Adipose tissue (tissue), 3 donors: ENCODE data around the gene HOXA3. TPM values are rescaled to one million over a fixed set of nuclear protein-coding genes. Genes with fewer than 3 reads are reported as not detected.

ENCODE experiments used
- H3K27ac ChIP-seq: one replicate; pipeline ENCODE4 v1.5.1; 2013; ENCODE audit warnings: low read depth, low read length
- WGBS, 3 donors: extraction: QIAGEN DNeasy Blood & Tissue Kit; methylation state at CpG; one replicate each; pipeline ENCODE4 v1.1.7; 2013; 5-methylcytosine and 5-hydroxymethylcytosine counted together
- polyA plus RNA-seq, 3 donors: library from polyadenylated mRNA; stranded (reverse); fragments of 200-250 nt; gene quantifications; one replicate each; pipeline ENCODE4 v1.2.3, GENCODE V29; 2013
- donor health status: healthy with polysubstance abuse.
- donor health status: Bipolar disorder and iron deficiency.
- donor health status: healthy.

The HOXA3 gene
- polyA plus RNA-seq, 3 donors = 0.86 to 7.4 (median 4.6) TPM

DNA sequence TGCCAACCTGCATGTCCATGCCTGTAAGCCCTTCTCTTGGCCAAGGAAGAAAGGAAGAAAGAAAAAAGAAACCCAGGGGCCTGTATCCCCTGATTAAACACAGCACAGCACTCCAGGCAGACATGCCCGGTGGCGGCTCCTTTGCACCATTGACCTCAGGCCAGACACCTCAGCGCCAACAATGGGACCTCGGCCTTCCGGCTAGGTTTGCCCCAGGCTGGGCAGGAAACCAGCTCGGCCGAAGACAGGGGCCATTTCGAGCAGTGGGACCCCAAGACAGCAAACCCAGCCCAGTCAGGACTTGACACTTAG lies 18.9 kb upstream of the HOXA3 start:
- no peak overlapping the region for H3K27ac ChIP-seq
- WGBS, 3 donors = 13 to 28% (median 16%) methylated on average over 8 of the region's 8 CpGs

DNA sequence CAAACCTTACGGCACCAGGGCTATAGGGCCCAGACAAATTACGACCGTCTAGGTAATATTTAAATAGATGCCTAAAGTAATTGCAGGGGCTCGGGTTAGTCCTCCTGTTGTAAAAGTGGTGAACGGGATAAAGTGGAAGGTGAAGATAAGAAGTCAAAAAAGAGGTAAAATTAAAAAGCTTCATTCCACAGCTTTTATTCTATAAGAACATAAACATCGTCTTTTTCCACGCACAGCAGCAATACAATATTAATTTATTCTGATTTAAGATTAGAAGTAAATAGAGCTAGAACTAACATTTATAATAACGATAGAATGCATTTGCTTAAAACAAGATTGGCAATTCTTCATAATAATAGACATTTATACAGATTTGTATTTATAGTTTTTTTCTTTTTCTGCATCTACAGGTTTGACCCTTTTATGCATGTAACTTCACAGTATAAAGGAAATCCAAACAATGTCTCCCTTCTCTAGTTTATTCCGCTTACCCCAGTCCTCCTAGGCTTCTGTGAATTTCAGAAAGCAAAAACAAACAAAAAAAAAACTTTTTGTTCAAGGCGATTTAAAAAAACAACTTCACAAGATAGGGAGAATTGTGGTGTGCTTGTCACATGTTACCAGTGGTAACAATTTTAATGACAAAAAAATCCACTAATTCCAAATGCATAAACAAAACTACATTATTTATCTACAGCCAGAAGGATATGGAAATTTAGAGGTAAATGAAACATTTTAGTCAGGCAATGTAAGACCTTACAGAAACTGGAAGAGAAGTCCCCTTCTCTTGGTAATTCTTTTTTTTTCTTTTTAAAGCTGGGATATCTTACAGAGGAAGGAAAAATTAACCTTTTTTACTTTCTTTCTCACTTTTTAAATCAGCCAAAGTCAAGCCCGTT lies 18.3 kb upstream of the HOXA3 start:
- H3K27ac ChIP-seq = no peak overlapping the region
- 21 to 35% (median 31%) methylated on average over 11 of the region's 11 CpGs for WGBS, 3 donors

DNA sequence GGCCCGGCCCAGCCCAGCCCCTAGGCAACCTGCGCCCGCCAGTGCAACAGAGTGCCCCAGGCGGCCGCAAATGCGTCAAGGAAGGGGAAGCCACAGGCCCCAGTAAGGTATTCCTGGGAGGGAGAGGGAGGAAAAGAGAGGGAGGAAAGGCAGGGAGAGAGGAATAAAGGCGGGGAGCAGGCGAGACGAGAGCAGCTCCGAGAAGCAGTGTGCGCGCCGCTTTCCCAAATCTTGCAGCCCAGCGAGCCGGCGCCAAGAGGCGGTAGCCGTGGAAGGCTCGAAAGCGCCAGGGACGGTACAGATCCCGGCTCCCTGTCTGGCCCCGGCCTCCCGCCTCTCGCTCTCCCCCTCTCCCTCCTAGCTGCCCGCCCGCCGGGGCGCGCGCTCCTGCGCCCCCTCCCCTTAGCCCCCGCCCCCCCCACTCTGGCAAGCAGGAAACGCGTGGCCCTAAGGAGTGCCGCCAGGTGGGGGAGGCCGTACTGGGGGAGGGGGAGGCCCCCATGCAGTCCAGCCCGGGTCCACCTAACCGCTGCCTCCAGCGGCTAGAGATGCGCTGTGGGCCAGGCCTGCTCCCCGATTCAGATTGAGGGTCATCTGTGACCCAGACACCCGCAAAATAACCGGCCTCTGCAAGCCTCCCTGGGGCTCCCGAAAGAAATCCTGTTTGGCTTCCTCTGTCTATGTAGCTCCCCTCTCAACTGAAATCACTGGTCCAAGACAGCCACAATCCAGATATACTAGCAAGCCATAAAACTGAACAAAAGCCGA lies 17.5 kb upstream of the HOXA3 start:
- no peak overlapping the region for H3K27ac ChIP-seq
- 7 to 18% (median 8%) methylated on average over 26 to 44 of the region's 46 CpGs for WGBS, 3 donors

DNA sequence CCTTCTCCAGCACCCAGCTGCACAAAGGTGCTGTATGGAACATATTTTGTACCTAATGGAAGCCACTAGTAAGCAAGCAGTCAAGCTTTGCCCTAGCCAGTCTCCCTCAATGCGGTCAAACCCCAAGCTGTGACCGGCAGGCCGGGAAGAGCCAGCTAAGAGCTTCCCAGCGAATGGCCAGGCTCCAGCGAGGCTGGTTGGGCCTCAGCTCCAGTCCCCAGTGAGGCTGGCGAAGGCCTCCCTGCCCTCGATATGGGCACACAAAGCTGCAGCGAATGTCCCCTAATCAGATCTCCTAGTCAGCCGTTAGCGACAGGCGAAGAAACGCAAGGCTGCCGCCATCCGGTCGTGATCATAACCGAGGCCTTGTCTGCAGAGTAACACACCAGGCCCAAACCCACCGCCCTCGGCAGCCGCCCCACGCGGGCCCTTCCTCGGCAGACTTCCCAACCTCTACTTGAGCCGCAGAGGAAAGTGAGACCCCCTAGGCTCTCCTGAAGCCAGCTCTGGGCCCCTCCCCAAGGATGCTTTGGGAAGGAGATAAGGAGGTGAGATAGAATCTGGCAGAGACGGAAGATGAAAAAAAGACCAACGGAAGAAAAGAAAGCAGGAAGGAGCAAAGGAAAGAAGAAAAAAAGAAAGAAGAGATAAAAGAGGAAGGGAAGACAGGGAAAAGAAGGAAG lies 16.0 kb upstream of the HOXA3 start:
- no peak overlapping the region for H3K27ac ChIP-seq
- 17 to 30% (median 26%) methylated on average over 25 of the region's 25 CpGs for WGBS, 3 donors

DNA sequence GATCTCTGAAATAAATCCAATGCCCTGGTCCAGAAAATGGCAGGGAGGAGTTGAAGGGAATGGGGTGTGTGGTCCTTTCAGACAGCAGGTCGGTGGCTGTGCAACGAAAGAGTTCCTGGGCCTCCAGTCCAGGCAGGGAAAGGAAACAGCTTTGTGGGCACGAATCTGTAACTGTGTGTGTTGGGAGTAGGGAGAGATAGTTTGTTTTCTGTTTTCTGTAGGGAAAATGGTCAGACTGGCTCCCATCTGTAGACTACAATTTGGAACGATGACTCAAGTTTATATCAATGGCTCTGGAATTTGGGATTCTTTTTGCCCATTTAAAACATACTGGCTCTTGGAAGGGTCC lies 15.5 kb upstream of the HOXA3 start:
- 26 to 39% (median 35%) methylated on average over 4 of the region's 4 CpGs for WGBS, 3 donors
- no peak overlapping the region for H3K27ac ChIP-seq

DNA sequence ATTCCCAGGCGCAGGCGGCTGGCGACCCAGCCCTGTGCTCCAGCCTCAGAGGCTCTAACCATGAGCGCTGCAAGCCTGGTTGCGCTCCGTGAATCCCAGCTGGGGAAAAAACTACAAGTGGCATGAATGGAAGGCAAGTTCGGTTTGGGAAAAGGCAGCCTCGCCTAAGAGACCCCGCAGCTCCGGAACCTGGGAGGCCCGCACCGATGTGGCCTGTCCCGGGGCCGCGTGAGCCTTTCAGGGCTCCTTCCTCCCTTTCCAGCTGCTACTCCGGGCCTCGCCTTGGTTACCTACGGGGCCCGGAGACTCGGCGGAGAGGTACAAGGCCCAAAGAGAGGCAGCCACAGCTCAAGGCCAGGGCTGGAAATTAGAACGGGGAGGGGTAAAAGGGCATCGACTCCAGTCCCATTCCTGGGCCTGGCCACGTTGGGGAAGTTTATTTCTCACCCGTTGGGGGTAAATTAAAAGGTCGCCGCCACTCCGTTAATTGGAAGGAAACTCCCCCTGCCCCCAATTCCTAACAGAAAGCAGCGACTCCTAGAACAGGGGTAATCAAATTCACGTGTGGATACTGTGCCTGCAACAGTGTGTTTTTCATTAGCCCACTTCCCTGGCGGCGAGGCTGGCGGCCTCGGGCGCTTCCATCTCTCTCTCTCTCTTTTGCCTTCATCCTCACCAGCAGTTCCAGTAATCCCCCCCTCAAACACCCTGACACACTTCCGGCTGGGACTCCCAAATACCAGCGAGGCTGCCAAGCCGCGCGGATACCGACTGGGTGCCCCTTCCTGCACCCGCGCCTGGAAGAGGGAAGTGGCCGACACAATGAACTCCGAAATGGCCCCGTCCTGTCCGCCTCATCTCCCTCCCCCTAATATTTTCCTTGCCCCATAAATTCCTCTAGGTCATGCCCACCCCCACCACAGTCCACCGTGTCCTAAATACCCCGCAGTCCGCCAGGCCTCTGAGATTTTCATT lies 14.4 kb upstream of the HOXA3 start:
- WGBS, 3 donors = 13 to 31% (median 19%) methylated on average over 50 of the region's 50 CpGs
- no peak overlapping the region for H3K27ac ChIP-seq

DNA sequence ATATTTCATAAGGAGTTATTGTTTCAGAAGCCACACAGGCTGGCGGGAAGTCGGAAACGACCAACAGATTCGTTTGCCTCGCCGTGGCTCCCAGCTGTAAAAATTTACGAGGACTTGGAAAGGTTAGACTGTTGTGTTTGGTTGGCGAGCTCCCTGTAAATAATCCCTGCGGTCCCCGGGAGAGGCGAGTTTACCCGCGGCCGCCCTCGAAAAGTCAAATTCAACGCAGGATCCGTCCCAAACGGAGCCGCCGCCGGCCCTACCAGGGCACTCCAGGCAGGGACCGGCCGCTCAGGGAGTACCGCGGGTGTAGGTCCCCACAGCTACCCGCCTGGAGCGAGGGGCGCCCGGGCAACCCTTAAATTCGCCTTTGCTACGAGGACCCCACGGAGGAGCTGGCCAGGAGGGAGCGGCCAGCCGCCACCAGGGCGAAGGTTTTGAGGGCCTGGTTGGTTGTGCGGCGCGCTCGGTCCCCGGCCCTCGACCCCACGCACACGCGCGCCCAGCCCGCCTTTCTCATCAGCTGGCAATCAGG lies 13.7 kb upstream of the HOXA3 start:
- no peak overlapping the region for H3K27ac ChIP-seq
- WGBS, 3 donors = 5 to 12% (median 11%) methylated on average over 42 to 46 of the region's 46 CpGs

DNA sequence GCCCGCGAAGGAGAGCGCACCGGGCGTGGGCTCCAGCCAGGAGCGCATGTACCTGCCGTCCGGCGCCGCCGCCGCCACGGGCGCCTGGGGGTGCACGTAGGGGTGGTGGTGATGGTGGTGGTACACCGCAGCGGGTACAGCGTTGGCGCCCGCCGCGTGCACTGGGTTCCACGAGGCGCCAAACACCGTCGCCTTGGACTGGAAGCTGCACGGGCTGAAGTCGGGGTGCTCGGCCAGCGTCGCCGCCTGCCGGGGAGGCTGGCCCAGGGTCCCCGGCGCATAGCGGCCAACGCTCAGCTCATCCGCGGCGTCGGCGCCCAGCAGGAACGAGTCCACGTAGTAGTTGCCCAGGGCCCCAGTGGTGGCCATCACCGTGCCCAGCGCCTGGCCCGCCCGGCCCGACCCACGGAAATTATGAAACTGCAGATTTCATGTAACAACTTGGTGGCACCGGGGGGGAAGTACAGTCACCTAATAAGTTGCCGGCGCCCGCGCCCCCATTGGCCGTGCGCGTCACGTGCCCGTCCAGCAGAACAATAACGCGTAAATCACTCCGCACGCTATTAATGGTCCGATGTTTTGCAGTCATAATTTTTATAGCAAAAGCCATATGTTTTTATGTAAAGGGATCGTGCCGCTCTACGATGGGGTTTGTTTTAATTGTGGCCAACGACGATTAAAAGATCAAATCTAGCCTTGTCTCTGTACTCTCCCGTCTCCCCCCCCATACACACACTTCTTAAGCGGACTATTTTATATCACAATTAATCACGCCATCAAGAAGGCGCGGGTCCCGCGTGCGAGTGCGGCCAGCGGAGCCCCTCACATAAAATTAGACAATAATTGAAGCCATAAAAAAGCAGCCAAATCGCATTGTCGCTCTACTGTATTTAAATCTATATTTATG lies 13.0 kb upstream of the HOXA3 start, which contains the start of gene HOXA9:
Gene HOXA9, minus strand, starts transcription at position 449 of the 907 bp plus-strand sequence. Its CDS starts 80 bp downstream, at position 369.
- WGBS, 3 donors = 2 to 5% (median 5%) methylated on average over 75 to 82 of the region's 82 CpGs

DNA sequence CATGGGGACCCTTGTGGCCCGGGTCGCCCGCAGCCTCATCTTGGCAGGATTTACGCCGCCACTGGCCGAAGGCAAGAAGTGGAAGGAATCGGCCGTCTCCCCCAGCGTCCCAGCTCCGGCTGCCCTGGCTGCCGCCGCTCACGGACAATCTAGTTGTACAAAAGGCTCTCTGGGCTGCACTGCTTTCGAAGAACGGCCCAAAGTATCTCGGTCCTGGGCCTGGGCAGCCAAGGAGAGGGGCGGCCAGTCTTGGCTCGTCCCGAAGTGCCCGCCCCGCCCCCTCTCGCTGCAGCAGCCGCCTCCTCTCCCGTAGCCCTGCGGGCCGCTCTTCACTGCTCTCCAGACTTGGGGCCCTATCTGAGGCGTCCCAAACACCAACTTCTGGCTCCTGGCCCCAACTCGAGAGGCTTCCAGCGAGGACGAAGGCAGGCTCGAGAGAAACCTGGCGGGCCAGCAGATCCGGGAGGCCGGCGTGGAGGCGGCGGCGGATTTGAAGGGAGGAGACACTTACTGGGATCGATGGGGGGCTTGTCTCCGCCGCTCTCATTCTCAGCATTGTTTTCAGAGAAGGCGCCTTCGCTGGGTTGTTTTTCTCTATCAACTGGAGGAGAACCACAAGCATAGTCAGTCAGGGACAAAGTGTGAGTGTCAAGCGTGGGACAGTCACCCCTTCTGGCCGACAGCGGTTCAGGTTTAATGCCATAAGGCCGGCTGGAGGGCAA lies 12.1 kb upstream of the HOXA3 start:
- WGBS, 3 donors = 5 to 11% (median 10%) methylated on average over 46 to 47 of the region's 47 CpGs
- no peak overlapping the region for H3K27ac ChIP-seq

More for the DNA sequence above, 13.0 kb upstream of the HOXA3 start, which contains the start of gene HOXA9:
- H3K27ac ChIP-seq = no peak within 1 kb of the TSS

DNA sequence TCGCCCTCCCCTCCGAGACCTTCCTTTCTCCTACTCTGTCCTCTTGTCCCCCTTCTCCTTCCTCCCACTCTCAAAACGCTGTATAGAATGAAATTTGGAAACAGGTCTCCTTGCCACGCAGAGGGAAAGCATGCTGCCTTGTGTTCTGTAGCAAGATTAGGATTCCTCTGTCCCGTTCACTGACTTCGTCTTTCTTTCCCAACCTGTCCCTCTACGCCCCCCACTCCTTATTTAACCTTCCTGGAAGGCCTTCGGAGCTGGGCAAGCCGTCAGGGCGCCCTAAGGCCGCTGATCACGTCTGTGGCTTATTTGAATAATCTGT lies 11.6 kb upstream of the HOXA3 start:
- H3K27ac ChIP-seq = no peak overlapping the region
- 20 to 39% (median 25%) methylated on average over 12 of the region's 12 CpGs for WGBS, 3 donors

DNA sequence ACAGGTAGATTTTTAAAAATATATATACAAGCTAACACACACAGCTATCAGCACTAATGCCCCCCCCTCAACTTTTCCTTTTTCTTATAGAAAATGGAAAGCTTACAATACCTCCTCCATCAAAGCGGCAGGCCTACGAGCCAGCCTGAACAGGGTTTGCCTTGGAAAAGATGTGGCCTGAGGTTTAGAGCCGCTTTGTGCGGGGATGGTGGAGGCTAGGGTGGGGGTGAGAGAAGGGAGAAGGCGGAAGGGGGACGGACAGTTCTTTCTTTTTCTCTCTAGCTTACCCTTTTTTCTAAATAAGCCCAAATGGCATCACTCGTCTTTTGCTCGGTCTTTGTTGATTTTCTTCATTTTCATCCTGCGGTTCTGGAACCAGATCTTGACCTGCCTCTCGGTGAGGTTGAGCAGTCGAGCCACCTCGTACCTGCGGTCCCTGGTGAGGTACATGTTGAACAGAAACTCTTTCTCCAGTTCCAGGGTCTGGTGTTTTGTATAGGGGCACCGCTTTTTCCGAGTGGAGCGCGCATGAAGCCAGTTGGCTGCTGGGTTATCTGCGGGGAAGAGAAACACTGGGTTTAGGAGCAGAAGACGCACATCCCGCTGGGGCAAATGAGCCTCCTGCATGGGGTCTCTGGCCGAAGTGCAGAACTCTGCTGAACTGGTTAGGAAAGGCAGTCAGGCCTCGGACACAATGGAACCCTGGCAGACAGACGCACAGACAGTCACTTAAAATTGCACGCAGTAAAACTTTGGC lies 11.1 kb upstream of the HOXA3 start:
- no peak overlapping the region for H3K27ac ChIP-seq
- WGBS, 3 donors = 41 to 50% (median 41%) methylated on average over 24 of the region's 24 CpGs

DNA sequence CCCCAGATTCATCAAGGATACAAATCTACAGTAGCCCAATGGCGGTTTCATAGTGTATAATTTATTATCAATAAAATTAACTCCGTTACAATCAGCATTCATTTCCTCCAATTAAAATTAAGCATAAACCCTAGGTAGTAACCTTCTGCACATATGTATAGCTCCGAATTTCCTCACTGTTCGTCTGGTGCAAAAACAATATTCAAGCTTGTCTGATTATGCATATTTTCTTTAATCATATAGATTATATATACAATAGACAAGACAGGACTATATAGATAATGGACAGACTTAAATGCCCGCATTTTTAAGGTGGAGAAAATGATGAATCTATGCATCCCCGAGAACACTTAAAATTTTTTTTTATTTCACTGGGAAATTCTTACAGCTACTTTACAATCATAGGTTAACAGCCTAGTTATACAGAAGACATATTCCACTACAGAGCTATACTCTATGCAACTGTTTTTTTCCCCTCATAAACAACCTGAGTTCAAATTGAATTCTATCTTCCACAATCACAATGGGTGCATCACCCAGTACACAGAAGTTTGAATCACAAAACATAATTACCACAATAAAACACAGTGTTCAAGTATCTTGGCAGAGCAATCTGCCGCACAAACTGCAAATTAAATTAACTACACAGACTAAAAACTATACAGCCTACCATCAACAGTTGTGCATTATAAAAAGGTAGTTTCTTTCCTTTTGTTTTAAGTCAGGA lies 10.3 kb upstream of the HOXA3 start:
- WGBS, 3 donors = 53 to 69% (median 61%) methylated on average over 7 of the region's 7 CpGs
- H3K27ac ChIP-seq = no peak overlapping the region

DNA sequence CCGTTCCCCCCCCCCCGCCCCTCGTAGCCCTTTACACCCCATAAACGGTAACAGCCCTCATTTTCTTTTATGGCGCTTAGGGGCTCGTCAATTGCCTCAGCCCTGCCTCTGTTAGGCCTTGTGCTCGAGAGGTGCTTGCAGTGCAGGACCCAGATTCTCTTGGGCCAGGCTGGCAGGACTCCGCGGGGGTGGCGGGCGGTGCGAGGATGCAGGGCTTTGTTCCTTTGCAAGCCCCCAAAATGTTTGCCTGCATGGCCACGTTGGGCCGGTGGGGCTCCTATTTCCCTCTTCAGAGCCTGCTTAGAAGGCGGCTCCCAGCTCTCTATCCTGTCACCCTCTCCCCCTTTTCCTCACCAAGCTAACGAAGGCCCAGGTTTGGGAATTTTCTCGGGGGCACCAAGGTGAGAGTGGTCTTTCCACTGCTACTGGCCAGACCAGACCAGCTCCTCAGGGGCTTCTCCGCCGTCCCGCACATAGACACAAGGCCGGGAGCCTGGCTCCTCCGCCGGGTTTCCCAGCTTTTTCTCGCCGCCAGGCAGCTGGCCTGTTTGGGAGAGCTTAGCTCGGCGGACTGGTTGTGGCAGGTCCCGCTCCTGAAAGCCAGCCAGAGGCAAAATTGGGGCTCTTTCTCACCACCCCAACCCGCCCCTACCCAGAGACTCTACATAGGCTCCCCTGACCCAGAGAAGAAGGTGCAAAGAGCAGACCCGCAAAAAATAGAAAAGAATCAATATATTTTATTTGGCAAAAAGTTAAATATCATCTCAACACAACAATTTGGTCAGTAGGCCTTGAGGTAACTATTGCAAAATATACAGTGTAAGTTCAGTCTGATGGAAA lies 9.6 kb upstream of the HOXA3 start:
- WGBS, 3 donors = 33 to 44% (median 38%) methylated on average over 27 to 30 of the region's 30 CpGs
- no peak overlapping the region for H3K27ac ChIP-seq

DNA sequence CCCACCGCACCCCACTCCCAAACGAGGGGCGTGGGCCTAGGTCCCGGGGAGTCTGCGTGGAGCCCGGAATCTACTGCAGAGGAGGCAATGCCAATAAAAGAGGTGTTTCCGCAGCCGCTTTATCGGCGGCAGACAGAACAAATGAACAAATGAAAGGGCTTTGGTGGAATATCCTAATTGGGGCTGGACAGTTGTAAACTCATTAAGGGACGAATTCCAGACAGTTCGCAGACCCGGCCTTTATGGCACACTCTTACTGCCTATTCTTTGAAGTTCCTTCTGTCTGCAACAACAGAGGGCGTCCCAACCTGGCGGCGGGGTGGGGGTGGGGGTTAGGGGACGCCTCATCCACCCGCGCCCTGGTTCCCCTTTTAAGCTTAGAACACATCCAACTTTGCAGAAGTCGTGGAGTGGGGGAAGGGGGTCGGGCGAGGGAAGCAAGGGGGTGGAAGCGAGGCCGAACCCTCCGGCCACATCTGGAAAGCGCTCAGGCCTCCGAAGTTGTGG lies 8.9 kb upstream of the HOXA3 start:
- 8 to 12% (median 9%) methylated on average over 25 to 27 of the region's 27 CpGs for WGBS, 3 donors

More for the DNA sequence above, 8.9 kb upstream of the HOXA3 start:
- H3K27ac ChIP-seq = no peak overlapping the region
